Activated CD8-positive, alpha-beta memory T cell treated with anti-CD3 and anti-CD28 coated beads for 48 hours (primary cell): ENCODE data around the gene HCRTR1.

Experiments used
- DNase-seq, 3 experiments: peaks; one replicate each; pipeline ENCODE4 v3.0.0-alpha.2; 2020; ENCODE audit warnings: low read depth in 2 of 3, low spot score in 2 of 3

HCRTR1 gene

DNA sequence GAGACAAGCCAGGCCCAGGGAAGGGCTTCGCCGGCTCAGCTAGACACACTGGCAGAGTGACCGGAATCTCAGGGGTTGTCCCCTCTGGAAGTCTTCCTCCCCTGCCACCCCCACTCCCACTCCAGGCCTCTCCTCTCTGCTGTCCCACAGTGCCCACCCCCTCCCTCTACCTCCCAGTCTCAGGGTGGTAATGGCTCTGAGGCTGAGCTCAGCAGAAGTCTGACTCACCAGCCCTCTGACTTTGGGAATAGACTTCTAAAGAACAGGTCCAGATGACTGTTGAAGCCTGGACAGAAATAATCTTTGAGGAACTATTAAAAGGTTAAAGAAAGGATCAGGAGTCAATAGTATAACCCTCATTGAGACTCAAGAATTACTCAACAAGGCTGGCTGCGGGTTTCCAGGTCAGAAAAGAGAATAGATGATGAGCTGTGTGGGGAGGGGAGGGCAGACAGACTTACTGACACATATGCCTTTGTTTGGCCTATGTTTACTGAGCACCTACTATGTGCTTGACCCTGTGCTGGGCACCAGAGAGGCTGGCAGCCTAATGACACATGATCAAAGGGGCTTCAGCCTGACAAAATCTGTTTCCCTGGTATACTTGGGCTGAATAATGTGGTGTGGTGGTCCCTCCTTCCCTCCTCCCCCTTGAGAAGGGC lies 8.2 kb downstream of the HCRTR1 start:
- no peak for DNase-seq

GRCh38 chr1:31626223-31627207 lies 9.0 kb downstream of the HCRTR1 start:
- DNase-seq = no peak

DNA sequence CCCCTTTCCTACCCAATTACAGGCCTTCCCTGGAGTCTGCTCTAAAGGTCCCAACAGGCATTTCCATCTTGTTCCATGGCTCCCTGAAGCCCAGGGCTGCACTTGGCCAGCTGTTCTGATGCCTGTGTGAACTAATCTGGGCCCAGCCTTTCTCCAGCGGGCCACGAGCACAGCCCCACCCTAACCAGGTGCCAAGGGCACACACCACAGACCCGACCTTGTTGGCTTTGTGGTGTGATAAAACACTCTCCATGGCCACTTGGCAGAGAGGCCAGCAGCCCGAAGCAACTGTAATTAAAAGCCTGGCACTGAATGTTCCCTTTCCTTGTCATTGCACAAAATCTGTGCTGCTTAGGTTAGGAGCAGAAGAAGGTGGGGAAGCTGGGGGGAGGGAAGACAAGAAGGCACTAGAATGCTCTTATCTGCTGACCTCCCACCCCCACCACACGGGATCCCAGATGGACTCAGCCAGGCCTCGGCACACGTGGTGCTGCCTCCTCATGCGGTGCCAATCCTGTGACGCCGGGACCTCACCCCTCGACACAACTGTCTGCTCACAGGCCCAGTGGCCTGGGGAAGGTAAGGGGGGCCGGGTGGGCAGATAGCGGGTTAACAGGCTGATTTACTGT lies 9.9 kb downstream of the HCRTR1 start:
- DNase-seq = no peak

DNA sequence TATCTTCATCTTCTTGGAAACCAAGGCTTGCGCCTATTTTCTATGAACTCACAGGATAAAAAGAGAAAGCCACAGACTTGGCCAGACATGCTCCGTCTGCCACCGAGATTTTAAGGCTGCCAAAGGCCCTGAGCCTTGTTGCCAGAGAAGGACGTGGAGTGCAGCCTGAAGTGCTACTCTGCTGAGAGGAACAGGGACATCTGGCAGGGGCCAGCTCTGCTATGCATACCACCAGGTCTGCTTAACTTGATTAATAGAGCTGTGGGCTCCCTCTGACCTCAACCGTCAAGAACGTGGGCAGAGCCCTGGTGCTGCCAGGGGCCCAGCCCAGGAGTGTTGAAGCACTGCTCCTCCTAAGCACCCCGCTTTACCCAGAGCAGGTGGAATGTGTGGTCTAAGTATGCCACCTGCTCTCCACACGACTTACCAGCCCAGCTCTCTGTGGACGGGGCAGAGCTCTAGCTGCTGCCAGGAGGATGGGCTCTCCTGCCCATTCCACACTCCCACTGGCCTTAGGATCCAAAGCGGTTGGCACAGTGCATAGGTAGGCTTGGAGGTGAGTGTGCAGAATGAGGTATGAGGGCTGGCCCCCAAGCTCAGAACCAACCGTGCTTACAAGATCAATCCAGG lies 10.6 kb downstream of the HCRTR1 start:
- no peak for DNase-seq

GRCh38 chr1:31628931-31629556 lies 11.6 kb downstream of the HCRTR1 start:
- no peak for DNase-seq

DNA sequence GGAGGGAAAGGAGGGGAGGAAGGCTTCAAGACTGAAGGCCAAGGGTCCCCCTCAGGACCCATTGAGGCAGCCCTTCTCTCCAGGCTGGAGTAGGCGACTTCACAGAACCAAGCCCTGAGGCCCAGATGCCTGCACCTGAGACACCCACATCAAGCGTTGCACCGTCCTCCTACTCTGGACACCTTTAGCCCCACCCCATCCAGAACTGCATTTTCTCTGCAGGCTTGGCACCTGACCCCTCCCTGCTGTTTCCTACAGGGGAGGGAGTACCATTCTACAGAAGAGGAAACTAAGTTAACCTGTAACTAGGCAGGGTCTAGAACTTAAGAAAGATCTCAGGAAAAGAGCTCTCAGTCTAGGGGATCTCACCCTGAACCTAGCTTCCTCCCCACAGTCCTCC lies 15.2 kb downstream of the HCRTR1 start:
- DNase-seq = no peak

GRCh38 chr1:31633117-31633516 lies 15.6 kb downstream of the HCRTR1 start:
- peak in 1 of 3 experiments; percentile 19 for DNase-seq

DNA sequence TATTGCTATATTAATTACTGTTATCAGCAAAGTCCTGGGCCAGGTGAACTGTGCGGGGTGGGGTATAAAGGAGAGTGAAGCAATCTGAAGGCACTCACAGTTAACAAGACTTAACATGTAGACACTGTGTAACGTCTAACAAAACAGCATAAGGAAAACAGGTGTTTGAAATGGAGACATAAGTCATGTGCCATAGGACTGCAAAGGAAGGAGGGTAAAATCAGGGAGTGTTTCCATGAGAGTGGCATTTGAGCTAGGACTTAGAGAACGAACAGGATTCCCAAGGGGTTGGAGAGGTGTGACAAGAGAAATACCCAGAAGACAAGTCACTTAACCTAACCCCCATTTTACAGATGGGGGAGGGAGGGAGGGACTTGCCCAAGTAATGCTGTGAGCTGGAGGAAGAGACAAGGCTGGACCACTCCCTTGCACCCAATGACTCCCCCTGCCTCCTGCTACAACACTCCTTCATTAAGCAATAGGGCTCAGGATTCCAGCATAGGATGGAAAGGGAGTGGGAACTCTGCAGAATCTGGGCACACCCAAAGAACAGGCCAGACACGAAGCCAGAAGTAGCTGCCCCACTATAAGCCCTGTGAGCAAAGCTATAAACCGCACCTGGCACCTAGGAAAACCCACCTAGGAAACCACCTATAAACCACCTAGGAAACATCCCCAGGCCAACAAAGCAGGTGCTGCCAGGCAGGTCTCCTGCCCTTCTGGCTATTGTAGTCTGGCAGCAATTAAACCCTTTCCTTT lies 20.6 kb downstream of the HCRTR1 start:
- no peak for DNase-seq

- DNase-seq = no peak
These were observed 22.1 kb downstream of the HCRTR1 start for GRCh38 chr1:31639543-31639942.

DNA sequence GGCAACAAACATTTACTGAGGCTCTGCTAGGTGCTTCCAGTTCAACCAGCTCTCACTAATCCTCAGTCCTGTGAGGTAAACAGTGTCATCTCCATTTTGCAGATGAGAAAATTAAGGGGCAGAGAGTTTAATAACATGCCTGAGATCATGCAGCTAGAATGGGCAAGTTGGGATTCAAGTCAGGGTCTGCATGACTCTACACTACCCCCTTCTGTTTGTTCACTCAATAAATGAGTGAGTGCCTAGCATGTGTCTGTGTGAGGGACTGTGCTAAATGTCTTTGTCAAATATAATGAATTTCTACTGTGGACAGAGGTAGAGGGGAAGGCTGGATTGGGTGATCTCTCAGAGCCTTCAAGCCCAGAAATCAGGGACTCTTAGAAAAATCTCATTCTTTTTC lies 22.7 kb downstream of the HCRTR1 start:
- DNase-seq = no peak

DNA sequence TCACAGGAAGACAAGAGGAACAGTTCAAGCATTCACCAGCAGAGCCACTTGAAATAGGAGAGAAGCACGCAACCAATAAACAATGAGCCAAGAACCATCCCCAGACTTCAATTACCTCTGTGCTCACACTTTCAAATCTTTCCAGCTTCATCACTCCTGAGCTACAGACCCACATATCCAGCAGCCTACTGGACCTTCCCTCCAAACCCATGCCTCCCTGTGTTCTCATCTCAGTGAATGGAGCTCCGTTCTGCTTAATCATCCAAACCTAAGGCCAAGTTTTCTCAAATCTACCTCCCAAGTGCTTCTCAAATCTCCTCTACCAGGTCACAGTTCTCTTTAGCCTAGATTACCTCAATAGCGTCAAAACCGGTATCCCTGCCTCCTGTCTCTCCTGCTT lies 23.5 kb downstream of the HCRTR1 start:
- no peak for DNase-seq

- DNase-seq = no peak
These were observed 24.9 kb downstream of the HCRTR1 start for GRCh38 chr1:31642366-31642765.

GRCh38 chr1:31642897-31643296 lies 25.4 kb downstream of the HCRTR1 start:
- DNase-seq = no peak

DNA sequence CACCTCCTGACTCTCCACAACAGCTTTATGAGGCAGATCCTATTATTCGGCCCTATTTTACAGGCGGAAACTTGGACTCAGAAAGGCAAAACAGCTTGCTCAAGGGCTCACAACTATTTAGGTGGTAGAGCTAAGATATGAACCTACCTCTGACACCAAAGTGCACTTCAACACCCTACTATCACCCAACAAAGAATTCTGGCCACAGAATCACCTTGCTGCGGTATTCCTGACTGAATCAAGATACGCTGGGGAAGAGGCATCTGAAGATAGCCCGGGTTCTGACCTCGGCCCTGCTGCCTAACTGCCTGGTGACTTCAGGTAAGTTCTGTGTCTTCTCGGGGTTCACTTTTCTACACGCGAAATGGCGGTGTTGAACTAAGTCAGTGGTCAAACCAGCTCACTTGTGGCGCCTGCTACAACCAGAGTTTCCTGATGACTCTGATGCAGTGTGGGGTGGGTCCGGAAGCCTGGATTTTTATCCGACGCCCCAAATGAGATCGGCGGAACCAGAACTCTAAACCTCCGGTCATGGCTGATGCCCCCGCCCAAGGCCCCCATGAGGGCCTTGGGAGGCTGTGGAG lies 26.6 kb downstream of the HCRTR1 start:
- no peak for DNase-seq

DNA sequence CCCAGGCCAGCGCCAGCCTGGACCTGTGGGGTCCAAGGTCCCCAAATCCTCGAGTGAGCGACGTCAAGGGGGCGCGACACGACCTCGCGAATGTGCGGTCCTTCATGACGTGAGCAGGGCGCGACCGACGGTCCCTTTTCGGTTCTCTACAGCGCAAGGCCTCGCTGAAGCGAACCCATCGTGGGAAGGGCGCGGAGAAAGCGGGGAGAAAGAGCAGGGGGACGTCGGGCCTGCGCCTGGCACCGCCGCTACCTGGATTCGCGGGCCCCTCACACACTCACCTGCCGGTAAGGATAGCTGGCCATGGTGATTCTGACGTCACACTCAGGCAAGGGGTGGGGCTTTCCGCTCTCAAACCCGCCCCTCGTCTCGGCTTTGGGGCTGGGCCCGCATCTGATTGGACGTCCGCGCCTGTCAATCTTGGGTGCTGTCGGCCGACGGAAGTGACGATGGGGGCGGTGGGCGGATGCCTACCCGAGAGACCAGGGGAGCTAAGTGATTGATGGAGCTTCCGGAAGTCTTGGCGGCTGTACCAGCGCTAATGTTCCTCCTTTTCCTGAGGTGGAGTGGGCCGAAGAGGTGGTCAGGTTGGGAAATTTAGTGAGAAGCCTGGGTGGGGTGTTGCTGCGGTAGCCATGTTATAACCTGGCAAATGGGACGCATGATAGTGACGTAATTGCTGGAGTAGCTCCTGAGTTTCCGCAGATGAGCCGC lies 27.2 kb downstream of the HCRTR1 start, which contains the start of gene PEF1:
TSS of gene PEF1 (minus strand) at position 317 of the 714 bp plus-strand sequence. CDS start at position 305, 12 bp downstream.
- peak; percentile 95 to 99 (median 98) for DNase-seq

DNA sequence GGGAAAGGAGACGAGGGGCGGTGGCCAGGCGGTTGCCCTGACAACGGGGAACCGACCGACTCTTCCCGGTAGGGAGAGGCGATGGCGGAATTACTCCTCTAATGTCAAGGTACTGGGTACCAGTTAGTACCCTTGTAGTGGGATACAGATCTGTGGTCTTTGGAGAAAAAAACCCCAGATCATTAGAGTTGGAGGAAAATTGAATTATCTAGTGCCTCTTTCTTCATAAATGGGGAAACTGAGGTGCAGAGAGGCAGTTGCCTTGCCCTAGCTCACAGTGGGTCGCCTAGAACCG lies 27.7 kb downstream of the HCRTR1 start:
- no peak for DNase-seq

- DNase-seq = no peak
These were observed 28.9 kb downstream of the HCRTR1 start for GRCh38 chr1:31646259-31646960.

- no peak for DNase-seq
These were observed 29.6 kb downstream of the HCRTR1 start for GRCh38 chr1:31647106-31647505.

DNA sequence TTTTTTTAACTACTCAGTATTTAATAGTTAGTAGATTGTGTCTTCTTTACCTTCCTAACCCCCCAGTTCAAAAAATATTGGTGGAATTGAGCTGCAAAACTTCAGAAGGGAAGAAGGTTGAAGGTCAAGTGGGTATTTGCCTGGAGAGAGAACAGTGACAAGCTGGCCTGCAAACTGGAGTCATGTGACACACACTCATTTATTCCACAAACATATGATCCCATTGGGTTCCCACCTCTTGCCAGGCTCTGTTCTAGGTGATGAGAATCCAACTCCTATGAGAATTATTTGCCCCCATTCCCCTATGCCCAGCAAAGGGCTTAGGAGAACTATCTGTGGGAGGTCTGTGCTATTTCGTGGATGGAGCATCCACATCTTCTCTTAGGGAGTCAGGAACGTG lies 30.7 kb downstream of the HCRTR1 start:
- no peak for DNase-seq
